ENCODE measurements around the gene MST1. TPM values are rescaled to one million over a fixed set of nuclear protein-coding genes. Genes with fewer than 3 reads are reported as not detected.
A peak's percentile ranks its signal among the peaks of the same experiment; 100 is the strongest.

Gene MST1
- total RNA-seq, 5 donors from 2014 or later (not counting 1 experiment from before 2014, with no cell fraction given), result 9.9 to 16.1 (median 12.6) TPM

DNA sequence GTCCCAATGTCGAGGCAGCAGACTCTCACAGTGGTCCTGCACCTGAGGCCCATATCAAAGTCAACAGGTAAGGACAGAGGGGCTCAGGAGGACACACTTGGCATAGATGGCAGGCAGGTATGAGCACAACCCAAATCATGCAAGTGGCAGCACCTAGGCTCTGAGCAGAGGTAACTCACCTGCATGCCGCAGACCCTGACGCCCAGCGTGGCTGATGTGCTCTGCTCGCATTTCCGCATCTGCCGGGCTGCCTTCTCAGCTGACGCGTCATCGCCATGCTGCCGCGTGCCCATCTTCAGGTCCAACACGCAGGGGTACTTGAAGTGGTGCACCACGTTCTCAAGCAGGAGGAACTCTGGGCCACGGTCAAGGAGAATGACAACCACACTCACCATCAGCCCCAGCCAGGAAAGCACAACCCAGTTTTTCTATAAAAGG is 38.7 kb upstream of the MST1 start:
- ATAC-seq (replicated peaks in 1 of 4), result no peak
- Mint-ChIP-seq H3K36me3 (peaks cover 21% of the 10 kb centered on the region), H3K4me1 (peaks cover 10 to 13% (median 11%) of the 10 kb centered on the region in 3 donors), H3K27ac (no peak overlapping the region), H3K9me3 (no peaks in the 10 kb centered on the region), H3K4me3 (no peak overlapping the region), H3K27me3 (no peaks in the 10 kb centered on the region)
- Histone ChIP-seq H3K4me1 (ENCODE audit: control insufficient read depth in 1 of 2, extremely low read depth in 1 of 2, insufficient read depth in 2 of 2, low read length in 2 of 2) (peaks cover 3 to 16% of the 10 kb centered on the region in 2 experiments), H3K4me3 (ENCODE audit: control insufficient read depth in 1 of 2, extremely low read depth in 1 of 2, low read length in 1 of 2) (no peak overlapping the region), H3K36me3 (ENCODE audit: control insufficient read depth in 2 of 2, extremely low read depth in 1 of 2, insufficient read depth in 1 of 2, low read length in 1 of 2) (peaks cover 12 to 31% of the 10 kb centered on the region in 2 donors), H3K9me3 (no peaks in the 10 kb centered on the region), H3K27me3 (replicated peaks in 1 of 2; ENCODE audit: control insufficient read depth in 2 of 2, extremely low read depth in 1 of 2, insufficient read depth in 2 of 2, low read length in 1 of 2) (no peaks in the 10 kb centered on the region), H3K27ac (ENCODE audit: low read length) (no peak overlapping the region)
- POLR2A ChIA-PET, result no interaction called here
- DNase-seq, result no peak
- CTCF ChIA-PET, result interaction anchor here in 1 of 2 donors (0.6 kb wide), 1 partner anchor 276 kb away, joined by 3 read pairs; no protein-coding TSS in a partner anchor
- 100% methylated on average over 15 of the region's 15 CpGs for whole genome bisulfite sequencing (ENCODE audit: insufficient coverage)

DNA sequence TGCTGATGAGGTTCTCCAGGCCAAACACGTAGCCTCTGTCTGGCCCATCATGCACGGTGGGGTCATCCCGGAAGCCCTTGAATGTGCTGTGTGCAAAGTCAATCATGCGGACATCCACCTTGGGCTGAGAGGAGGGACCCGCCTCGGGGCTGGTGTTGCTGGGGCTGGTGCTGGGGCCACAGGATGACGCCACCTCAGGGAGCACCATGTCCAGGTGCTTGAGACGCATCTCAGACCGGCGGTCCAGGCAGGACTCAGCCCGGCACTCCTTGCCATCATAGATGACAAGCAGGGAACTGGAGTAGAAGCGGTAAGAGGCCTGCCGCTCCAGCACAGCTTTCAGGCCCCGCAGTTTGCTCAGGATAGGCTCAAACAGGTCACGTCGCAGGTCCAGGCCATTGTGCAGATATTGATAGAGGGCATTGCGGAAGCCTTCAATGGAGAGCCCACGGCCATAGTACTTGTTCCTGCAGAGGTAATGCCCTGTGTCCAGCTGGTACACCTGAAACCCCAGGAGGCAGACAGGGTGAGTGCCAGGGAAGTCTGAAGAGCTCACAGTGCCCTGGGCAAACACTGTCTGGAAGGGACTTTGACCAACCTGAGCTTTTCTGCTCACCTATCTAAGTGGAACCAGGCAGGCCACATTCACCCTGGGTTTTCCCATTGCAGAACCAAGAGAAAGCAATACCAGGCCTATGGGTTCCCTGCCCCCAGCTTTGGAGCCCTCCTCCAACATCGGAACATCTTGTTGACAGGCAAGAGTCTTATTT is 38.1 kb upstream of the MST1 start:
- Mint-ChIP-seq H3K27ac (no peak overlapping the region), H3K9me3 (no peaks in the 10 kb centered on the region), H3K36me3 (peaks cover 16% of the 10 kb centered on the region), H3K27me3 (no peaks in the 10 kb centered on the region), H3K4me1 (peaks cover 15 to 19% (median 17%) of the 10 kb centered on the region in 3 donors), H3K4me3 (no peak overlapping the region)
- ChIA-PET POLR2A (no interaction called here), CTCF (interaction anchor here in 1 of 2 donors (0.6 kb wide), 2 partner anchors 17 to 275 kb away, joined by 3 read pairs; no protein-coding TSS in a partner anchor)
- 98% methylated on average over 19 of the region's 19 CpGs for WGBS (ENCODE audit: insufficient coverage)
- no peak overlapping the region for H3K4me3 ChIP-seq (ENCODE audit: control insufficient read depth in 1 of 2, extremely low read depth in 1 of 2, low read length in 1 of 2)
- H3K4me1 ChIP-seq (ENCODE audit: control insufficient read depth in 1 of 2, extremely low read depth in 1 of 2, insufficient read depth in 2 of 2, low read length in 2 of 2), result peaks cover 3 to 22% of the 10 kb centered on the region in 2 experiments
- H3K27ac ChIP-seq (ENCODE audit: low read length), result no peak overlapping the region
- H3K27me3 ChIP-seq (replicated peaks in 1 of 2; ENCODE audit: control insufficient read depth in 2 of 2, extremely low read depth in 1 of 2, insufficient read depth in 2 of 2, low read length in 1 of 2), result no peaks in the 10 kb centered on the region
- no peak for DNase-seq
- H3K36me3 ChIP-seq (ENCODE audit: control insufficient read depth in 2 of 2, extremely low read depth in 1 of 2, insufficient read depth in 1 of 2, low read length in 1 of 2), result peaks cover 9 to 30% of the 10 kb centered on the region in 2 donors
- H3K9me3 ChIP-seq, result no peaks in the 10 kb centered on the region
- ATAC-seq (replicated peaks in 1 of 4), result no peak

DNA sequence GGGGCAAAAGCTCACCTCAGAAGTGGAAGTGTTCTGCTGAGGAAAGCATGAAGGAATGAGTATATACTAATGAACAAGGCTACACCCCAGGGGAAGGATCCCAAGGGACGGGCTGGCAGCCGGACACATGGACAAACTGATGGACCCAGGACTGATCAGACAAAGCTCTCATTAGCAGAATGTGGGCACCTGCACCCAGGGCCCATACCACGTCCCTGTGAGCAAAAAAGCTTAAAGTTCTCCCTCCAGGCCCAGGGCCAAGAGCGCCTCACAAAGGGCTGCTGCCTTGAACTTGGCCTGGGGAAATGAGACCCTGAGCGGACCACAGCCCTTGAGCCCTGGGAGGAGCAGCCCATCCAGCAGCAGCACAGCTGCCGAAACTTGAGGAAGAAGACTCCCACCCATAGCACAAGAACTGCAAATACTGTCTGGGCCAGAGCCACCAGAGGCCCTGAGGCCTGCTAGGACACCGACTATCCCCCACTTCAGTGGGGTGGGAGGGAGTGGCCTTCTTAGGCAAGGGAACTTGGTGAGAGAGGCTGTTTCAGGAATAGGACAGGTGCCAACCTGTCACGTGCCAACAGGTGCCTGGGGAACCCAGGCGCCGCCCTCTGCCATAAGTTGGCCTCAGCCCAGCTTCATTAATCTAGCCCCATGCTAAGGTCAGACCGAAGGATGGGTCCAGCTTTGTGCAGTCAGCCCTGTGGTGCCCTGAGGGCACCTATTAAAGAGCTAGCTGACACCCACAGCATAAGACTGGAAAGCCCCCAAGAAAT is 36.8 kb upstream of the MST1 start:
- CTCF ChIA-PET, result interaction anchor here in 1 of 2 donors (0.6 kb wide), 1 partner anchor 501 kb away, joined by 3 read pairs; no protein-coding TSS in a partner anchor
- Histone ChIP-seq H3K4me3 (ENCODE audit: control insufficient read depth in 1 of 2, extremely low read depth in 1 of 2, low read length in 1 of 2) (no peak overlapping the region), H3K27me3 (replicated peaks in 1 of 2; ENCODE audit: control insufficient read depth in 2 of 2, extremely low read depth in 1 of 2, insufficient read depth in 2 of 2, low read length in 1 of 2) (no peaks in the 10 kb centered on the region), H3K9me3 (no peaks in the 10 kb centered on the region), H3K27ac (ENCODE audit: low read length) (no peak overlapping the region), H3K36me3 (ENCODE audit: control insufficient read depth in 2 of 2, extremely low read depth in 1 of 2, insufficient read depth in 1 of 2, low read length in 1 of 2) (peaks cover 6 to 32% of the 10 kb centered on the region in 2 donors), H3K4me1 (ENCODE audit: control insufficient read depth in 1 of 2, extremely low read depth in 1 of 2, insufficient read depth in 2 of 2, low read length in 2 of 2) (peaks cover 3 to 25% of the 10 kb centered on the region in 2 experiments)
- ATAC-seq (replicated peaks in 1 of 4) (no peak), DNase-seq (no peak)
- H3K4me1 Mint-ChIP-seq, result peaks cover 18 to 23% (median 20%) of the 10 kb centered on the region in 3 donors
- H3K4me3 Mint-ChIP-seq, result no peak overlapping the region
- POLR2A ChIA-PET, result no interaction called here
- WGBS (ENCODE audit: insufficient coverage), result 90% methylated on average over 7 of the region's 11 CpGs
- peaks cover 14% of the 10 kb centered on the region for H3K36me3 Mint-ChIP-seq
- H3K27me3 Mint-ChIP-seq, result no peaks in the 10 kb centered on the region
- peak overlapping the region in 1 of 2 donors; percentile 9 for H3K27ac Mint-ChIP-seq
- no peaks in the 10 kb centered on the region for H3K9me3 Mint-ChIP-seq

GRCh38 chr3:49724586-49724985 is 35.3 kb upstream of the MST1 start:
- Mint-ChIP-seq H3K4me1 (peaks cover 26 to 34% (median 31%) of the 10 kb centered on the region in 3 donors), H3K4me3 (peak overlapping the region; percentile 92 to 95 (median 92)), H3K27ac (peak overlapping the region; percentile 86 to 92), H3K9me3 (no peaks in the 10 kb centered on the region), H3K27me3 (no peaks in the 10 kb centered on the region), H3K36me3 (peaks cover 13% of the 10 kb centered on the region)
- DNase-seq, result peak in 31 of 35 experiments; percentile 11 to 73 (median 43)
- no peaks in the 10 kb centered on the region for H3K9me3 ChIP-seq
- CTCF ChIA-PET, result interaction anchor here in 1 of 2 donors (1.5 kb wide), 1 partner anchor 185 kb away, joined by 4 read pairs; no protein-coding TSS in a partner anchor
- H3K27me3 ChIP-seq (replicated peaks in 1 of 2; ENCODE audit: control insufficient read depth in 2 of 2, extremely low read depth in 1 of 2, insufficient read depth in 2 of 2, low read length in 1 of 2), result no peaks in the 10 kb centered on the region
- WGBS (ENCODE audit: insufficient coverage), result no CpG with 5 or more reads among the region's 6 CpGs
- peak in 1 of 4 experiments; percentile 30 for ATAC-seq (replicated peaks in 1 of 4)
- POLR2A ChIA-PET, result interaction anchor here in 1 of 2 donors (0.6 kb wide), 1 partner anchor 312 kb away, joined by 8 read pairs; no protein-coding TSS in a partner anchor
- peaks cover 4 to 30% of the 10 kb centered on the region in 2 donors for H3K36me3 ChIP-seq (ENCODE audit: control insufficient read depth in 2 of 2, extremely low read depth in 1 of 2, insufficient read depth in 1 of 2, low read length in 1 of 2)
- peak overlapping the region; percentile 85 for H3K27ac ChIP-seq (ENCODE audit: low read length)
- H3K4me3 ChIP-seq (ENCODE audit: control insufficient read depth in 1 of 2, extremely low read depth in 1 of 2, low read length in 1 of 2), result peak overlapping the region; percentile 66 to 96
- peaks cover 3 to 34% of the 10 kb centered on the region in 2 experiments for H3K4me1 ChIP-seq (ENCODE audit: control insufficient read depth in 1 of 2, extremely low read depth in 1 of 2, insufficient read depth in 2 of 2, low read length in 2 of 2)

GRCh38 chr3:49723628-49724551 is 34.6 kb upstream of the MST1 start, which contains the start of gene GMPPB:
Gene GMPPB (minus strand): TSS chr3:49723951. CDS start chr3:49723726, 225 bp downstream.
- peak within 1 kb of the TSS; percentile 92 to 95 (median 92) for H3K4me3 Mint-ChIP-seq
- H3K9me3 Mint-ChIP-seq, result no peaks in the 10 kb centered on the region
- peaks cover 4 to 30% of the 10 kb centered on the region in 2 donors for H3K36me3 ChIP-seq (ENCODE audit: control insufficient read depth in 2 of 2, extremely low read depth in 1 of 2, insufficient read depth in 1 of 2, low read length in 1 of 2)
- peaks cover 31 to 40% (median 35%) of the 10 kb centered on the region in 3 donors for H3K4me1 Mint-ChIP-seq
- CTCF ChIA-PET, result interaction anchor here in 1 of 2 donors (1.5 kb wide), 1 partner anchor 184 kb away, joined by 4 read pairs; no protein-coding TSS in a partner anchor
- peak; percentile 75 to 94 (median 88) for DNase-seq
- peak within 1 kb of the TSS; percentile 66 to 96 for H3K4me3 ChIP-seq (ENCODE audit: control insufficient read depth in 1 of 2, extremely low read depth in 1 of 2, low read length in 1 of 2)
- peak within 1 kb of the TSS; percentile 91 for H3K27ac ChIP-seq (ENCODE audit: low read length)
- POLR2A ChIA-PET, result interaction anchor here in 1 of 2 donors (0.6 kb wide), 1 partner anchor 311 kb away, joined by 8 read pairs; no protein-coding TSS in a partner anchor
- H3K36me3 Mint-ChIP-seq, result peaks cover 13% of the 10 kb centered on the region
- peak within 1 kb of the TSS; percentile 92 to 96 for H3K27ac Mint-ChIP-seq
- WGBS (ENCODE audit: insufficient coverage), result under 1% methylated on average over 92 of the region's 102 CpGs
- no peaks in the 10 kb centered on the region for H3K27me3 ChIP-seq (replicated peaks in 1 of 2; ENCODE audit: control insufficient read depth in 2 of 2, extremely low read depth in 1 of 2, insufficient read depth in 2 of 2, low read length in 1 of 2)
- H3K9me3 ChIP-seq, result no peaks in the 10 kb centered on the region
- H3K4me1 ChIP-seq (ENCODE audit: control insufficient read depth in 1 of 2, extremely low read depth in 1 of 2, insufficient read depth in 2 of 2, low read length in 2 of 2), result peaks cover 3 to 39% of the 10 kb centered on the region in 2 experiments
- peak; percentile 80 to 84 (median 82) for ATAC-seq (replicated peaks in 1 of 4)
- H3K27me3 Mint-ChIP-seq, result no peaks in the 10 kb centered on the region

Data from T-cell (primary cell).